Liver (tissue), 9 donors: ENCODE measurements around the gene FYTTD1. TPM values are rescaled to one million over a fixed set of nuclear protein-coding genes. Genes with fewer than 3 reads are reported as not detected.

Experiments used
- DNase-seq: peaks from one replicate; pipeline ENCODE4 v3.0.0-alpha.2; 2017; ENCODE audit warnings: low spot score
- H3K27ac ChIP-seq, 2 donors: one replicate each; pipeline ENCODE4 v1.7.0; 2013; ENCODE audit warnings: inconsistent platforms in 2 of 2, low read length in 2 of 2, control low read depth in 1 of 2, low read depth in 1 of 2, mild to moderate bottlenecking in 1 of 2
- H3K27me3 ChIP-seq, 4 donors: one replicate each; pipeline versions ENCODE4 v1.6.1 to v1.7.0; 2013; ENCODE audit warnings: low read length in 3 of 4, inconsistent platforms in 1 of 4, mild to moderate bottlenecking in 1 of 4, moderate library complexity in 1 of 4; ENCODE audit not compliant: control insufficient read depth in 4 of 4, insufficient read depth in 4 of 4
- H3K36me3 ChIP-seq, 4 donors: one replicate each; pipeline versions ENCODE4 v1.6.1 to v1.7.0; 2013; ENCODE audit warnings: low read length in 3 of 4, mild to moderate bottlenecking in 3 of 4, low read depth in 1 of 4, moderate library complexity in 1 of 4; ENCODE audit not compliant: control insufficient read depth in 4 of 4, insufficient read depth in 3 of 4
- H3K4me1 ChIP-seq, 4 donors: one replicate each; pipeline versions ENCODE4 v1.6.1 to v1.7.0; 2013; ENCODE audit warnings: low read length in 3 of 4, mild to moderate bottlenecking in 3 of 4, moderate library complexity in 1 of 4; ENCODE audit not compliant: control insufficient read depth in 4 of 4, insufficient read depth in 4 of 4
- H3K4me3 ChIP-seq, 3 donors: one replicate each; pipeline versions ENCODE4 v1.6.1 to v1.7.0; 2013; ENCODE audit warnings: low read length in 3 of 3, control low read depth in 1 of 3, low read depth in 1 of 3, mild to moderate bottlenecking in 1 of 3
- H3K9ac ChIP-seq, 2 donors: one replicate each; pipeline ENCODE4 v1.7.0; 2013; ENCODE audit warnings: low read length in 2 of 2, mild to moderate bottlenecking in 2 of 2, moderate library complexity in 2 of 2, control low read depth in 1 of 2, low read depth in 1 of 2
- H3K9me3 ChIP-seq, 4 donors: one replicate each; pipeline versions ENCODE4 v1.6.1 to v1.7.0; 2013; ENCODE audit warnings: low read length in 3 of 4; ENCODE audit not compliant: control insufficient read depth in 4 of 4
- ATF3 ChIP-seq: IDR thresholded peaks from 2 replicates; pipeline ENCODE4 v1.6.1; 2016; ENCODE audit warnings: antibody characterized with exemption
- EGR1 ChIP-seq, 2 donors: IDR thresholded peaks; 2 replicates each; pipeline ENCODE4 v1.6.1; 2016 to 2018; ENCODE audit warnings: antibody characterized with exemption in 2 of 2, low read depth in 2 of 2
- FOXA1 ChIP-seq: IDR thresholded peaks from 2 replicates; pipeline ENCODE4 v1.6.1; 2016; ENCODE audit warnings: antibody characterized with exemption
- FOXA2 ChIP-seq: IDR thresholded peaks from 2 replicates; pipeline ENCODE4 v1.6.1; 2016; ENCODE audit warnings: antibody characterized with exemption
- GABPA ChIP-seq, 2 donors: IDR thresholded peaks in 1 of 2; conservative IDR thresholded peaks in 1 of 2; 2 replicates each; pipeline ENCODE4 v1.6.1; 2016; ENCODE audit warnings: antibody characterized with exemption in 2 of 2, mild to moderate bottlenecking in 1 of 2, moderate library complexity in 1 of 2
- HNF4A ChIP-seq, 2 donors: conservative IDR thresholded peaks; 2 replicates each; pipeline ENCODE4 v1.6.1; 2016; ENCODE audit warnings: antibody characterized with exemption in 2 of 2, mild to moderate bottlenecking in 2 of 2
- HNF4G ChIP-seq: IDR thresholded peaks from 2 replicates; pipeline ENCODE4 v1.6.1; 2016; ENCODE audit warnings: antibody characterized with exemption
- JUND ChIP-seq, 2 donors: IDR thresholded peaks; 2 replicates each; pipeline ENCODE4 v1.6.1; 2016; ENCODE audit warnings: antibody characterized with exemption in 2 of 2
- MAX ChIP-seq: IDR thresholded peaks from 2 replicates; pipeline ENCODE4 v1.6.1; 2016; ENCODE audit warnings: antibody characterized with exemption
- NR2F2 ChIP-seq: IDR thresholded peaks from 2 replicates; pipeline ENCODE4 v1.6.1; 2016; ENCODE audit warnings: antibody characterized with exemption
- RAD21 ChIP-seq, 2 donors: IDR thresholded peaks; 2 replicates each; pipeline ENCODE4 v1.6.1; 2016; ENCODE audit warnings: antibody characterized with exemption in 2 of 2, mild to moderate bottlenecking in 2 of 2
- REST ChIP-seq: IDR thresholded peaks from 2 replicates; pipeline ENCODE4 v1.6.1; 2016; ENCODE audit warnings: antibody characterized with exemption, mild to moderate bottlenecking
- RXRA ChIP-seq, 2 donors: IDR thresholded peaks; 2 replicates each; pipeline ENCODE4 v1.6.1; 2017 to 2018; ENCODE audit warnings: antibody characterized with exemption in 2 of 2, mild to moderate bottlenecking in 1 of 2
- SP1 ChIP-seq: IDR thresholded peaks from 2 replicates; pipeline ENCODE4 v1.6.1; 2018; ENCODE audit warnings: antibody characterized with exemption, mild to moderate bottlenecking
- TAF1 ChIP-seq: conservative IDR thresholded peaks from 2 replicates; pipeline ENCODE4 v1.6.1; 2016; ENCODE audit warnings: antibody characterized with exemption, mild to moderate bottlenecking
- YY1 ChIP-seq: IDR thresholded peaks from 2 replicates; pipeline ENCODE4 v1.6.1; 2016; ENCODE audit warnings: antibody characterized with exemption, mild to moderate bottlenecking
- WGBS: extraction: QIAGEN DNeasy Blood & Tissue Kit; methylation state at CpG from one replicate; pipeline ENCODE4 v1.1.7; 2013; 5-methylcytosine and 5-hydroxymethylcytosine counted together
- polyA plus RNA-seq, 2 donors: library from polyadenylated mRNA; stranded (reverse) in 1 of 2; unstranded in 1 of 2; fragments of 200-250 nt in 1 of 2; fragments of >200 nt in 1 of 2; fragmentation: Nextera tagmentation in 1 of 2; extraction: Ambion mirVana in 1 of 2; gene quantifications; one replicate each; pipeline versions ENCODE4 v1.2.1 to v1.2.3, GENCODE V29; 2013 to 2015
- total RNA-seq, 2 donors: library from RNA; depleted of rRNA; stranded (reverse); fragments of >200 nt; gene quantifications; one replicate each; pipeline ENCODE4 v1.2.3, GENCODE V29; 2014
- donor health status: healthy.
- donor health status: healthy.
- donor health status: healthy.
- donor health status: healthy.
- donor health status: healthy.

The FYTTD1 gene
- total and polyA plus RNA-seq, 4 donors, result 11.5 to 22.7 (median 16.0) TPM

GRCh38 chr3:197742787-197743186 lies 6.9 kb upstream of the FYTTD1 start (continued):
- TF ChIP-seq REST, result no peak

GRCh38 chr3:197746209-197746608 lies 3.5 kb upstream of the FYTTD1 start:
- Histone ChIP-seq H3K9me3 (no peaks in the 10 kb centered on the region), H3K36me3 (no peaks in the 10 kb centered on the region), H3K27me3 (no peaks in the 10 kb centered on the region), H3K27ac (no peak overlapping the region), H3K4me3 (no peak overlapping the region), H3K9ac (no peak overlapping the region), H3K4me1 (peaks cover 1 to 16% (median 7%) of the 10 kb centered on the region in 4 donors)
- DNase-seq, result no peak
- no peak for TF ChIP-seq ATF3
- TF ChIP-seq NR2F2, result no peak
- TF ChIP-seq TAF1, result no peak
- TF ChIP-seq JUND (IDR thresholded peaks at IDR 0.05), result no peak
- no peak for TF ChIP-seq RXRA (IDR thresholded peaks at IDR 0.05)
- no peak for TF ChIP-seq MAX
- TF ChIP-seq HNF4A (conservative IDR thresholded peaks at IDR 0.05), result no peak
- TF ChIP-seq FOXA1, result no peak
- TF ChIP-seq REST, result no peak
- no peak for TF ChIP-seq SP1
- 90% methylated on average over 3 of the region's 3 CpGs for WGBS

GRCh38 chr3:197746801-197747237 lies 2.9 kb upstream of the FYTTD1 start:
- H3K9me3 ChIP-seq, result no peaks in the 10 kb centered on the region
- no peaks in the 10 kb centered on the region for H3K27me3 ChIP-seq
- no peak overlapping the region for H3K27ac ChIP-seq
- no peak overlapping the region for H3K4me3 ChIP-seq
- H3K9ac ChIP-seq, result no peak overlapping the region
- 61% methylated on average over 4 of the region's 4 CpGs for WGBS
- no peaks in the 10 kb centered on the region for H3K36me3 ChIP-seq
- peaks cover 1 to 19% (median 9%) of the 10 kb centered on the region in 4 donors for H3K4me1 ChIP-seq
- no peak for DNase-seq
- no peak for TF ChIP-seq HNF4G
- TF ChIP-seq HNF4A (conservative IDR thresholded peaks at IDR 0.05), result no peak
- TF ChIP-seq JUND (IDR thresholded peaks at IDR 0.05), result no peak
- TF ChIP-seq ATF3, result no peak
- no peak for TF ChIP-seq REST
- TF ChIP-seq FOXA2, result no peak
- TF ChIP-seq SP1, result no peak
- no peak for TF ChIP-seq RAD21 (IDR thresholded peaks at IDR 0.05)
- peak in 1 of 2 donors; percentile 24 for TF ChIP-seq RXRA (IDR thresholded peaks at IDR 0.05)
- TF ChIP-seq YY1, result no peak
- no peak for TF ChIP-seq GABPA (IDR thresholded peaks at IDR 0.05 in 1 of 2, conservative IDR thresholded peaks at IDR 0.05 in 1 of 2)
- no peak for TF ChIP-seq TAF1
- no peak for TF ChIP-seq MAX
- no peak for TF ChIP-seq EGR1 (IDR thresholded peaks at IDR 0.05; ENCODE audit: low read depth in 2 of 2)
- TF ChIP-seq FOXA1, result no peak
- peak; percentile 57 for TF ChIP-seq NR2F2
